Stimulated activated CD8-positive, alpha-beta memory T cell treated with anti-CD3 and anti-CD28 coated beads, Interleukin-12 subunit alpha, Interleukin-12 subunit beta, amount 100 ng/mL, for 1 hour (primary cell): ENCODE measurements around the gene CEBPB.
"Not testable (repeated sequence)": the region's sequence is repeated elsewhere in the genome, so short reads cannot be mapped to it uniquely, and the experiment has no call there.

Experiments used
- DNase-seq: peaks from one replicate; pipeline ENCODE4 v3.0.0-alpha.2; 2020; ENCODE audit warnings: low read depth

The CEBPB gene

GRCh38 chr20:50190251-50191064, at the start of gene CEBPB:
Gene CEBPB (plus strand): TSS chr20:50190830. CDS start chr20:50191034, 204 bp downstream.
- DNase-seq, result peak; percentile 73

GRCh38 chr20:50141018-50141675, 49.5 kb upstream of the CEBPB start:
- no peak for DNase-seq

GRCh38 chr20:50141811-50142561, 48.6 kb upstream of the CEBPB start:
- DNase-seq, result no peak

- DNase-seq, result no peak
Measured at GRCh38 chr20:50142812-50143211, 47.8 kb upstream of the CEBPB start.

GRCh38 chr20:50144362-50144761, 46.3 kb upstream of the CEBPB start:
- DNase-seq, result no peak

- no peak for DNase-seq
Measured at GRCh38 chr20:50145566-50145965, 45.1 kb upstream of the CEBPB start.

- no peak for DNase-seq
Measured at GRCh38 chr20:50146214-50146613, 44.4 kb upstream of the CEBPB start.

GRCh38 chr20:50146732-50147662, 43.6 kb upstream of the CEBPB start:
- peak; percentile 56 for DNase-seq

GRCh38 chr20:50149481-50150254, 41.0 kb upstream of the CEBPB start:
- no peak for DNase-seq

GRCh38 chr20:50151034-50151743, 39.4 kb upstream of the CEBPB start:
- DNase-seq, result no peak

GRCh38 chr20:50152394-50153152, 38.1 kb upstream of the CEBPB start:
- DNase-seq, result no peak

GRCh38 chr20:50153153-50153499, 37.5 kb upstream of the CEBPB start:
- DNase-seq, result no peak

- DNase-seq, result peak; percentile 66
Measured at GRCh38 chr20:50153500-50154377, 36.9 kb upstream of the CEBPB start, which contains the start of gene PEDS1. Gene PEDS1 (minus strand): TSS chr20:50153723. CDS start chr20:50153637, 86 bp downstream.

- not testable (repeated sequence) for DNase-seq
Measured at GRCh38 chr20:50161494-50161893, 29.1 kb upstream of the CEBPB start.

GRCh38 chr20:50163570-50164317, 26.9 kb upstream of the CEBPB start:
- no peak for DNase-seq

- DNase-seq, result peak; percentile 69
Measured at GRCh38 chr20:50165684-50166554, 24.7 kb upstream of the CEBPB start.
